Upper lobe of left lung (tissue), 6 donors: Measurements from ENCODE around the gene CACNA2D2. TPM values are rescaled to one million over a fixed set of nuclear protein-coding genes. Genes with fewer than 3 reads are reported as not detected.
A peak's percentile ranks its signal among the peaks of the same experiment; 100 is the strongest.

Source experiments
- ATAC-seq, 2 donors: fragments of 200-7000 bp; cut with Tn5 transposase; one replicate each; pipeline ENCODE4 v1.9.1; 2022; ENCODE audit warnings: mild to moderate bottlenecking in 2 of 2, moderate library complexity in 2 of 2; ENCODE audit not compliant: low FRiP score in 2 of 2
- DNase-seq, 2 donors: peaks; one replicate each; pipeline ENCODE4 v3.0.0-alpha.2; 2019 to 2020
- H3K27ac ChIP-seq, 4 donors: fragments of 200-600 bp; sonication (generic); one replicate each; pipeline ENCODE4 v1.5.1; 2016 to 2019
- H3K27me3 ChIP-seq, 4 donors: fragments of 200-600 bp; sonication (generic); one replicate each; pipeline ENCODE4 v1.5.1; 2017 to 2019
- H3K36me3 ChIP-seq, 4 donors: fragments of 200-600 bp; sonication (generic); one replicate each; pipeline ENCODE4 v1.5.1; 2016 to 2019
- H3K4me1 ChIP-seq, 4 donors: fragments of 200-600 bp; sonication (generic); one replicate each; pipeline ENCODE4 v1.5.1; 2018 to 2019
- H3K4me3 ChIP-seq, 4 donors: fragments of 200-600 bp; sonication (generic); one replicate each; pipeline ENCODE4 v1.5.1; 2017 to 2019; ENCODE audit warnings: mild to moderate bottlenecking in 2 of 4, moderate library complexity in 1 of 4
- H3K9me3 ChIP-seq, 4 donors: fragments of 200-600 bp; sonication (generic); one replicate each; pipeline ENCODE4 v1.5.1; 2018 to 2019
- CTCF ChIP-seq, 6 experiments: fragments of 450-650 bp in 4 of 6; fragments of 200-600 bp in 2 of 6; sonication (generic) in 2 of 6; IDR thresholded peaks; one replicate each; pipeline ENCODE4 v1.5.1; 2016 to 2019; ENCODE audit warnings: antibody characterized with exemption in 6 of 6
- EP300 ChIP-seq, 4 donors: sonication (generic); formaldehyde crosslinking; IDR thresholded peaks; one replicate each; pipeline ENCODE4 v1.5.1; 2017; ENCODE audit warnings: antibody characterized with exemption in 4 of 4, control low read depth in 2 of 4
- POLR2A ChIP-seq, 4 donors: fragments of 450-650 bp; IDR thresholded peaks; one replicate each; pipeline ENCODE4 v1.5.1; 2016 to 2017; ENCODE audit warnings: antibody characterized with exemption in 4 of 4, mild to moderate bottlenecking in 2 of 4
- POLR2AphosphoS5 ChIP-seq, 2 donors: sonication (generic); formaldehyde crosslinking; IDR thresholded peaks; one replicate each; pipeline ENCODE4 v1.5.1; 2017; ENCODE audit warnings: antibody characterized with exemption in 2 of 2
- WGBS, 2 donors: methylation state at CpG; one replicate each; pipeline ENCODE4 v1.1.5; 2017 to 2018; 5-methylcytosine and 5-hydroxymethylcytosine counted together
- total RNA-seq, 6 donors: library from RNA; depleted of rRNA in 4 of 6; stranded (reverse); fragments of >200 nt in 4 of 6; gene quantifications; one replicate each; pipeline versions ENCODE4 v1.1.0 to v1.2.1, GENCODE V29; 2016 to 2021
- donor health status: DM: no; HTN: no; CAD: no; lungs with moderate emphysema.
- donor health status: DM: no; HTN: yes; CAD: no; lungs with severe emphysema.

The CACNA2D2 gene
- total RNA-seq, 6 donors from 2014 or later, result 71.5 to 213 (median 113) TPM

- TF ChIP-seq EP300 (IDR thresholded peaks at IDR 0.05), result no peak
- TF ChIP-seq CTCF (IDR thresholded peaks at IDR 0.05), result no peak
- no peak for TF ChIP-seq POLR2AphosphoS5 (IDR thresholded peaks at IDR 0.05)
- TF ChIP-seq POLR2A (IDR thresholded peaks at IDR 0.05), result no peak
- H3K27ac ChIP-seq, result no peak overlapping the region
- H3K27me3 ChIP-seq, result no peaks in the 10 kb centered on the region
- H3K4me3 ChIP-seq, result no peak overlapping the region
- no peaks in the 10 kb centered on the region for H3K9me3 ChIP-seq
- peaks cover 24 to 39% (median 33%) of the 10 kb centered on the region in 4 donors for H3K36me3 ChIP-seq
- H3K4me1 ChIP-seq, result peaks cover 45 to 68% (median 49%) of the 10 kb centered on the region in 4 donors
- ATAC-seq (no peak), DNase-seq (peak in 1 of 2 donors; percentile 76)
- 95 to 96% methylated on average over 19 of the region's 19 CpGs for WGBS, 2 donors
Observed at GRCh38 chr3:50331364-50331907, 172.0 kb downstream of the CACNA2D2 start.

- ATAC-seq (no peak), DNase-seq (no peak)
- peaks cover 40 to 66% (median 45%) of the 10 kb centered on the region in 4 donors for H3K4me1 ChIP-seq
- no peak for TF ChIP-seq CTCF (IDR thresholded peaks at IDR 0.05)
- no peak for TF ChIP-seq POLR2A (IDR thresholded peaks at IDR 0.05)
- TF ChIP-seq EP300 (IDR thresholded peaks at IDR 0.05), result no peak
- TF ChIP-seq POLR2AphosphoS5 (IDR thresholded peaks at IDR 0.05), result no peak
- no peaks in the 10 kb centered on the region for H3K9me3 ChIP-seq
- no peak overlapping the region for H3K27ac ChIP-seq
- no peaks in the 10 kb centered on the region for H3K27me3 ChIP-seq
- peaks cover 24 to 50% (median 42%) of the 10 kb centered on the region in 4 donors for H3K36me3 ChIP-seq
- WGBS, 2 donors, result 90% methylated on average over 10 of the region's 10 CpGs; no CpG with 5 or more reads in 1 of the 2 donors
- H3K4me3 ChIP-seq, result no peak overlapping the region
Observed at GRCh38 chr3:50330330-50330729, 173.1 kb downstream of the CACNA2D2 start.

GRCh38 chr3:50327943-50328691, 175.3 kb downstream of the CACNA2D2 start, which contains the start of gene TUSC2:
TUSC2 (minus strand) TSS chr3:50328223; CDS start chr3:50328099, 124 bp downstream.
- peak; percentile 92 to 96 for ATAC-seq
- TF ChIP-seq CTCF (IDR thresholded peaks at IDR 0.05) (peak in 2 of 6 experiments; percentile 31 to 38), POLR2A (IDR thresholded peaks at IDR 0.05) (peak in 3 of 4 donors; percentile 22 to 86 (median 67)), EP300 (IDR thresholded peaks at IDR 0.05) (no peak), POLR2AphosphoS5 (IDR thresholded peaks at IDR 0.05) (peak; percentile 91 to 96)
- Histone ChIP-seq H3K27me3 (no peaks in the 10 kb centered on the region), H3K9me3 (no peaks in the 10 kb centered on the region), H3K36me3 (peaks cover 24 to 51% (median 45%) of the 10 kb centered on the region in 4 donors), H3K4me1 (peaks cover 37 to 65% (median 46%) of the 10 kb centered on the region in 4 donors), H3K27ac (peak within 1 kb of the TSS; percentile 77 to 87 (median 86)), H3K4me3 (peak within 1 kb of the TSS; percentile 56 to 86 (median 70))
- peak; percentile 95 to 99 for DNase-seq
- 6 to 11% methylated on average over 11 to 20 of the region's 55 CpGs for WGBS, 2 donors

GRCh38 chr3:50327129-50327528, 176.3 kb downstream of the CACNA2D2 start:
- Histone ChIP-seq H3K27ac (peak overlapping the region; percentile 77 to 87 (median 86)), H3K36me3 (peaks cover 24 to 47% (median 42%) of the 10 kb centered on the region in 4 donors), H3K27me3 (no peaks in the 10 kb centered on the region), H3K9me3 (no peaks in the 10 kb centered on the region), H3K4me3 (peak overlapping the region; percentile 56 to 86 (median 70)), H3K4me1 (peaks cover 38 to 66% (median 53%) of the 10 kb centered on the region in 4 donors)
- no peak for DNase-seq
- no peak for ATAC-seq
- WGBS, 2 donors, result 53 to 75% methylated on average over 2 to 4 of the region's 4 CpGs
- TF ChIP-seq CTCF (IDR thresholded peaks at IDR 0.05) (no peak), POLR2AphosphoS5 (IDR thresholded peaks at IDR 0.05) (no peak), POLR2A (IDR thresholded peaks at IDR 0.05) (no peak), EP300 (IDR thresholded peaks at IDR 0.05) (no peak)
